Measurements from ENCODE around the gene TNS3. TPM values are rescaled to one million over a fixed set of nuclear protein-coding genes. Genes with fewer than 3 reads are reported as not detected.
A peak's percentile ranks its signal among the peaks of the same experiment; 100 is the strongest.

TNS3 gene
- total RNA-seq, 1 experiment from 2014 or later: 9.5 TPM

GRCh38 chr7:47330561-47331178 is 251.2 kb downstream of the TNS3 start:
- Histone ChIP-seq H3T11ph (ENCODE audit: low read length) (no peak overlapping the region), H2BK15ac (ENCODE audit: low read depth, low read length) (no peak overlapping the region), H4K5ac (ENCODE audit: insufficient read length, low read depth, low read length) (peak overlapping the region; percentile 22), H4K8ac (replicated peaks; ENCODE audit: insufficient read length, low read depth, low read length) (no peak overlapping the region), H3K18ac (ENCODE audit: insufficient read length, low read depth, low read length) (no peak overlapping the region), H2BK20ac (ENCODE audit: low read depth, low read length, poor library complexity, severe bottlenecking) (no peak overlapping the region), H3K4me1 (ENCODE audit: insufficient read depth, low read length) (peaks cover 18% of the 10 kb centered on the region), H3K27me3 (ENCODE audit: insufficient read depth, low read length) (no peaks in the 10 kb centered on the region), H3K14ac (ENCODE audit: insufficient read depth, low read length) (peak overlapping the region; percentile 65; the same call in 1 of the 2 replicates), H3K23ac (ENCODE audit: insufficient read length, low read depth, low read length) (no peak overlapping the region), H2AFZ (ENCODE audit: low read length) (no peak overlapping the region), H3K4me2 (ENCODE audit: insufficient read depth, insufficient read length, low read length) (no peak overlapping the region), H2BK12ac (ENCODE audit: insufficient read length, low read depth, low read length) (no peak overlapping the region), H2BK5ac (ENCODE audit: insufficient read length, low read length) (no peak overlapping the region), H3K9ac (ENCODE audit: extremely low read depth, insufficient read length, low read length) (no peak overlapping the region), H3K79me1 (ENCODE audit: insufficient read depth, low read depth, low read length, poor library complexity, severe bottlenecking) (no peaks in the 10 kb centered on the region), H3K56ac (ENCODE audit: insufficient read length, low read depth, low read length) (no peak overlapping the region), H3K4ac (ENCODE audit: low read depth, low read length) (no peak overlapping the region), H3K27ac (ENCODE audit: insufficient read length, low read depth, low read length) (no peak overlapping the region), H3K23me2 (ENCODE audit: insufficient read length, low read depth, low read length, poor library complexity, severe bottlenecking) (no peaks in the 10 kb centered on the region), H3K79me2 (ENCODE audit: insufficient read depth, low read length) (no peaks in the 10 kb centered on the region), H4K91ac (ENCODE audit: insufficient read length, low read depth, low read length) (no peak overlapping the region), H2AK5ac (ENCODE audit: insufficient read length, low read length) (peak overlapping the region; percentile 30), H4K20me1 (ENCODE audit: control insufficient read depth, insufficient read depth, insufficient read length) (no peaks in the 10 kb centered on the region), H3K9me3 (ENCODE audit: control insufficient read depth, low read depth, low read length) (no peaks in the 10 kb centered on the region), H2BK120ac (ENCODE audit: low read depth, low read length, poor library complexity, severe bottlenecking) (no peak overlapping the region)
- Mint-ChIP-seq H3K27ac (peak overlapping the region in 1 of 3 experiments; percentile 15; a peak in 2 of 7 replicates), H3K4me1 (peaks cover 60 to 62% of the 10 kb centered on the region in 2 experiments), H3K36me3 (ENCODE audit: insufficient read depth in 1 of 3, low read depth in 3 of 3) (no peaks in the 10 kb centered on the region; a peak in 2 of 7 replicates), H3K9me3 (no peaks in the 10 kb centered on the region; a peak in 1 of 5 replicates), H3K27me3 (ENCODE audit: low read depth) (no peaks in the 10 kb centered on the region; the same call in 1 of the 2 replicates), H3K4me3 (no peak overlapping the region)
- DNase-seq: no peak
- WGBS (ENCODE audit: extremely low coverage, insufficient read length, low lambda C conversion rate): no CpG with 5 or more reads among the region's 16 CpGs
- TF ChIP-seq CTCF (conservative IDR thresholded peaks at IDR 0.05): no peak
